Activated T-cell treated with anti-CD3 and anti-CD28 coated beads, Interleukin-2, amount 50 U/mL, for 72 hours (primary cell): ENCODE data around the gene DCUN1D1. TPM values are rescaled to one million over a fixed set of nuclear protein-coding genes. Genes with fewer than 3 reads are reported as not detected.
A peak's percentile ranks its signal among the peaks of the same experiment; 100 is the strongest.

Source experiments
- ATAC-seq, 2 donors: fragments of 150-1000 bp; cut with Tn5 transposase; replicated peaks in 1 of 2; 2 replicates each; pipeline ENCODE4 v1.10.0; 2021; ENCODE audit warnings: moderate library complexity in 2 of 2, mild to moderate bottlenecking in 1 of 2
- DNase-seq, 2 donors: peaks; one replicate each; pipeline ENCODE4 v3.0.0; 2021 to 2022; ENCODE audit warnings: mixed read lengths in 1 of 2
- H3K27ac Mint-ChIP-seq: one replicate; pipeline ENCODE4 v1.8.0; 2022; ENCODE audit warnings: mild to moderate bottlenecking, moderate library complexity, mixed read lengths
- H3K27me3 Mint-ChIP-seq: one replicate; pipeline ENCODE4 v1.8.0; 2022; ENCODE audit warnings: low read depth, mixed read lengths
- H3K36me3 Mint-ChIP-seq, 2 donors: one replicate each; pipeline ENCODE4 v1.8.0; 2022; ENCODE audit warnings: mixed read lengths in 2 of 2, mild to moderate bottlenecking in 1 of 2; ENCODE audit not compliant: insufficient read depth in 2 of 2
- H3K4me1 Mint-ChIP-seq: one replicate; pipeline ENCODE4 v1.8.0; 2022; ENCODE audit warnings: low read depth, mixed read lengths
- H3K4me3 Mint-ChIP-seq, 2 donors: one replicate each; pipeline ENCODE4 v1.8.0; 2022; ENCODE audit warnings: mild to moderate bottlenecking in 2 of 2, mixed read lengths in 2 of 2, moderate library complexity in 2 of 2
- H3K9me3 Mint-ChIP-seq, 2 donors: one replicate each; pipeline ENCODE4 v1.8.0; 2022; ENCODE audit warnings: mixed read lengths in 2 of 2
- total RNA-seq, 2 donors: library from RNA; stranded (reverse); gene quantifications; one replicate each; pipeline ENCODE4 v1.2.3, GENCODE V29; 2022

The DCUN1D1 gene
- total RNA-seq, 2 donors from 2014 or later = 43.6 to 44.6 TPM

- no peaks in the 10 kb centered on the region for H3K9me3 Mint-ChIP-seq
- H3K4me3 Mint-ChIP-seq = no peak overlapping the region
- peaks cover 10% of the 10 kb centered on the region for H3K4me1 Mint-ChIP-seq
- no peaks in the 10 kb centered on the region for H3K27me3 Mint-ChIP-seq
- H3K27ac Mint-ChIP-seq = no peak overlapping the region
- H3K36me3 Mint-ChIP-seq = peaks cover 0 to 3% of the 10 kb centered on the region in 2 donors
- ATAC-seq = no peak
- no peak for DNase-seq
These were observed 38.6 kb downstream of the DCUN1D1 start for GRCh38 chr3:182941719-182942118.

- H3K9me3 Mint-ChIP-seq = no peaks in the 10 kb centered on the region
- H3K36me3 Mint-ChIP-seq = no peaks in the 10 kb centered on the region
- H3K4me3 Mint-ChIP-seq = peak overlapping the region in 1 of 2 donors; percentile 45
- ATAC-seq = peak; percentile 46 to 51
- DNase-seq = no peak
- peak overlapping the region; percentile 91 for H3K27ac Mint-ChIP-seq
- no peaks in the 10 kb centered on the region for H3K27me3 Mint-ChIP-seq
- peaks cover 20% of the 10 kb centered on the region for H3K4me1 Mint-ChIP-seq
These were observed 40.0 kb downstream of the DCUN1D1 start for GRCh38 chr3:182940266-182940808.

- Mint-ChIP-seq H3K9me3 (no peaks in the 10 kb centered on the region), H3K27me3 (no peaks in the 10 kb centered on the region), H3K27ac (no peak overlapping the region), H3K4me1 (peaks cover 20% of the 10 kb centered on the region), H3K36me3 (peaks cover 0 to 2% of the 10 kb centered on the region in 2 donors), H3K4me3 (no peak overlapping the region)
- no peak for ATAC-seq
- no peak for DNase-seq
These were observed 42.9 kb downstream of the DCUN1D1 start for GRCh38 chr3:182937293-182938051.

GRCh38 chr3:182936918-182937285, 43.4 kb downstream of the DCUN1D1 start:
- DNase-seq = no peak
- Mint-ChIP-seq H3K4me1 (peaks cover 20% of the 10 kb centered on the region), H3K36me3 (peaks cover 2 to 5% of the 10 kb centered on the region in 2 donors), H3K9me3 (peaks cover 0 to 2% of the 10 kb centered on the region in 2 donors), H3K4me3 (no peak overlapping the region), H3K27me3 (no peaks in the 10 kb centered on the region), H3K27ac (no peak overlapping the region)
- ATAC-seq = no peak

- Mint-ChIP-seq H3K27me3 (no peaks in the 10 kb centered on the region), H3K4me3 (no peak overlapping the region), H3K27ac (peak overlapping the region; percentile 49), H3K36me3 (peaks cover 3 to 5% of the 10 kb centered on the region in 2 donors), H3K9me3 (peaks cover 0 to 2% of the 10 kb centered on the region in 2 donors), H3K4me1 (peaks cover 20% of the 10 kb centered on the region)
- ATAC-seq (no peak), DNase-seq (no peak)
These were observed 44.0 kb downstream of the DCUN1D1 start for GRCh38 chr3:182936239-182936917.

- Mint-ChIP-seq H3K27me3 (no peaks in the 10 kb centered on the region), H3K4me3 (no peak overlapping the region), H3K4me1 (peaks cover 20% of the 10 kb centered on the region), H3K27ac (peak overlapping the region; percentile 49), H3K9me3 (peaks cover 0 to 2% of the 10 kb centered on the region in 2 donors), H3K36me3 (peaks cover 6 to 9% of the 10 kb centered on the region in 2 donors)
- DNase-seq = no peak
- peak in 1 of 2 donors; percentile 30 for ATAC-seq
These were observed 44.5 kb downstream of the DCUN1D1 start for GRCh38 chr3:182935803-182936202.

- H3K36me3 Mint-ChIP-seq = peaks cover 4 to 13% of the 10 kb centered on the region in 2 donors
- ATAC-seq = no peak
- H3K27ac Mint-ChIP-seq = no peak overlapping the region
These were observed 54.4 kb downstream of the DCUN1D1 start for GRCh38 chr3:182925944-182926337.

GRCh38 chr3:182925330-182925943, 54.9 kb downstream of the DCUN1D1 start:
- peaks cover 4 to 11% of the 10 kb centered on the region in 2 donors for H3K36me3 Mint-ChIP-seq
- DNase-seq (no peak), ATAC-seq (no peak)
- H3K27ac Mint-ChIP-seq = peak overlapping the region; percentile 54
- H3K27me3 Mint-ChIP-seq = no peaks in the 10 kb centered on the region
- peaks cover 0 to 4% of the 10 kb centered on the region in 2 donors for H3K9me3 Mint-ChIP-seq
- no peaks in the 10 kb centered on the region for H3K4me1 Mint-ChIP-seq
- no peak overlapping the region for H3K4me3 Mint-ChIP-seq

More at GRCh38 chr3:182925944-182926337, 54.4 kb downstream of the DCUN1D1 start:
- no peaks in the 10 kb centered on the region for H3K27me3 Mint-ChIP-seq
- DNase-seq = no peak
- peaks cover 0 to 4% of the 10 kb centered on the region in 2 donors for H3K9me3 Mint-ChIP-seq
- no peaks in the 10 kb centered on the region for H3K4me1 Mint-ChIP-seq
- H3K4me3 Mint-ChIP-seq = no peak overlapping the region

GRCh38 chr3:182921665-182922355, 58.5 kb downstream of the DCUN1D1 start:
- Mint-ChIP-seq H3K36me3 (peaks cover 4 to 6% of the 10 kb centered on the region in 2 donors), H3K27me3 (no peaks in the 10 kb centered on the region), H3K4me1 (no peaks in the 10 kb centered on the region), H3K4me3 (no peak overlapping the region), H3K9me3 (peaks cover 0 to 4% of the 10 kb centered on the region in 2 donors), H3K27ac (no peak overlapping the region)
- DNase-seq (no peak), ATAC-seq (no peak)

- ATAC-seq = no peak
- no peaks in the 10 kb centered on the region for H3K4me1 Mint-ChIP-seq
- H3K27ac Mint-ChIP-seq = peak overlapping the region; percentile 42
- no peaks in the 10 kb centered on the region for H3K27me3 Mint-ChIP-seq
- peaks cover 1 to 6% of the 10 kb centered on the region in 2 donors for H3K36me3 Mint-ChIP-seq
- H3K4me3 Mint-ChIP-seq = no peak overlapping the region
- DNase-seq = no peak
- no peaks in the 10 kb centered on the region for H3K9me3 Mint-ChIP-seq
These were observed 59.7 kb downstream of the DCUN1D1 start for GRCh38 chr3:182920515-182921084.

- no peaks in the 10 kb centered on the region for H3K9me3 Mint-ChIP-seq
These were observed 60.4 kb downstream of the DCUN1D1 start for GRCh38 chr3:182919866-182920357.

GRCh38 chr3:182917134-182917533, 63.2 kb downstream of the DCUN1D1 start:
- peaks cover 4 to 5% of the 10 kb centered on the region in 2 donors for H3K36me3 Mint-ChIP-seq
- no peak for DNase-seq
- no peak overlapping the region for H3K27ac Mint-ChIP-seq
- H3K4me1 Mint-ChIP-seq = peaks cover 28% of the 10 kb centered on the region
- ATAC-seq = no peak
- H3K27me3 Mint-ChIP-seq = no peaks in the 10 kb centered on the region
- H3K9me3 Mint-ChIP-seq = no peaks in the 10 kb centered on the region
- H3K4me3 Mint-ChIP-seq = no peak overlapping the region

More at GRCh38 chr3:182919866-182920357, 60.4 kb downstream of the DCUN1D1 start:
- Mint-ChIP-seq H3K4me3 (no peak overlapping the region), H3K36me3 (peaks cover 1 to 6% of the 10 kb centered on the region in 2 donors), H3K27ac (no peak overlapping the region), H3K27me3 (no peaks in the 10 kb centered on the region), H3K4me1 (peaks cover under 1% of the 10 kb centered on the region)
- no peak for ATAC-seq
- DNase-seq = no peak
